Fibroblast of peridontal ligament (primary cell): ENCODE data around the gene WASL.
"Not testable (repeated sequence)": the region's sequence is repeated elsewhere in the genome, so short reads cannot be mapped to it uniquely, and the experiment has no call there.

ENCODE experiments used
- DNase-seq: peaks from one replicate; pipeline ENCODE4 v3.0.0-alpha.2; 2010; ENCODE audit errors: extremely low read depth

Gene WASL

GRCh38 chr7:123769371-123769770 is 20.6 kb upstream of the WASL start:
- DNase-seq: peak; percentile 47

- no peak for DNase-seq
Measured at GRCh38 chr7:123768493-123768892, 19.7 kb upstream of the WASL start.

GRCh38 chr7:123763191-123763661 is 14.4 kb upstream of the WASL start:
- no peak for DNase-seq

- no peak for DNase-seq
Measured at GRCh38 chr7:123761729-123762128, 12.9 kb upstream of the WASL start.

GRCh38 chr7:123757095-123757494 is 8.3 kb upstream of the WASL start:
- DNase-seq: no peak

- no peak for DNase-seq
Measured at GRCh38 chr7:123755338-123755737, 6.5 kb upstream of the WASL start.

- no peak for DNase-seq
Measured at GRCh38 chr7:123754271-123754871, 5.6 kb upstream of the WASL start.

GRCh38 chr7:123752534-123752933 is 3.7 kb upstream of the WASL start:
- no peak for DNase-seq

- no peak for DNase-seq
Measured at GRCh38 chr7:123751821-123752220, 3.0 kb upstream of the WASL start.

GRCh38 chr7:123750389-123751230 is 1.8 kb upstream of the WASL start:
- DNase-seq: no peak

GRCh38 chr7:123749537-123749857 is 694 bp upstream of the WASL start:
- peak; percentile 69 for DNase-seq

- DNase-seq: peak; percentile 31
Measured at GRCh38 chr7:123748171-123748733, 551 bp downstream of the WASL start.

- DNase-seq: peak; percentile 82
Measured at GRCh38 chr7:123747620-123748141, 1.1 kb downstream of the WASL start.

- no peak for DNase-seq
Measured at GRCh38 chr7:123746931-123747488, 1.8 kb downstream of the WASL start.

- DNase-seq: no peak
Measured at GRCh38 chr7:123746055-123746454, 2.7 kb downstream of the WASL start.

- DNase-seq: no peak
Measured at GRCh38 chr7:123745437-123745836, 3.4 kb downstream of the WASL start.

- DNase-seq: no peak
Measured at GRCh38 chr7:123744416-123744815, 4.4 kb downstream of the WASL start.

GRCh38 chr7:123741940-123742339 is 6.9 kb downstream of the WASL start:
- DNase-seq: no peak

- no peak for DNase-seq
Measured at GRCh38 chr7:123738808-123739207, 10.0 kb downstream of the WASL start.

- DNase-seq: no peak
Measured at GRCh38 chr7:123738356-123738755, 10.4 kb downstream of the WASL start.

- DNase-seq: not testable (repeated sequence)
Measured at GRCh38 chr7:123737168-123737674, 11.6 kb downstream of the WASL start.

- DNase-seq: no peak
Measured at GRCh38 chr7:123735539-123735938, 13.3 kb downstream of the WASL start.
